ENCODE results near the gene VAPB.
"Not testable (repeated sequence)": the region's sequence is repeated elsewhere in the genome, so short reads cannot be mapped to it uniquely, and the experiment has no call there.

The VAPB gene, protein sequence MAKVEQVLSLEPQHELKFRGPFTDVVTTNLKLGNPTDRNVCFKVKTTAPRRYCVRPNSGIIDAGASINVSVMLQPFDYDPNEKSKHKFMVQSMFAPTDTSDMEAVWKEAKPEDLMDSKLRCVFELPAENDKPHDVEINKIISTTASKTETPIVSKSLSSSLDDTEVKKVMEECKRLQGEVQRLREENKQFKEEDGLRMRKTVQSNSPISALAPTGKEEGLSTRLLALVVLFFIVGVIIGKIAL

DNA sequence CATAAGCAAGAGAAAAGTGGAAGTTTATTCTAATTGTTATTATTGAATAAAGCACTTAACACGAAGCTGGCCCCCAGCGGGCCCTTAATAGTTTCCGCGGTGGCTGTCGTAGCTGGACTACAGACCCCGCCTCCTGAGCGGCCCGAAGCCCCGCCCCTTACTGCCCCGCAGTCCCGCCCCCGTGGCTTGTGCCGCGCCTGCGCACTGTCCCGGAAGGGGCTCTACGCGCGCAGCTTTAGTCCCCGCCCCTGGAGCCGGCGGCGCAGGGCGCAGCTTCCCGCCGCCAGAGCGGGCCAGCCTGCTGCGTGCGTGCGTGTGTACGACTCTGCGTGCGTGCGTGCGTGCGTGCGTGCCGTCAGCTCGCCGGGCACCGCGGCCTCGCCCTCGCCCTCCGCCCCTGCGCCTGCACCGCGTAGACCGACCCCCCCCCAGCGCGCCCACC, at the start of gene VAPB:
TSS of gene VAPB (plus strand) at position 348 of the 442 bp plus-strand sequence. CDS start 231 bp downstream, outside the sequence.
- peak; percentile 96 for DNase-seq

DNA sequence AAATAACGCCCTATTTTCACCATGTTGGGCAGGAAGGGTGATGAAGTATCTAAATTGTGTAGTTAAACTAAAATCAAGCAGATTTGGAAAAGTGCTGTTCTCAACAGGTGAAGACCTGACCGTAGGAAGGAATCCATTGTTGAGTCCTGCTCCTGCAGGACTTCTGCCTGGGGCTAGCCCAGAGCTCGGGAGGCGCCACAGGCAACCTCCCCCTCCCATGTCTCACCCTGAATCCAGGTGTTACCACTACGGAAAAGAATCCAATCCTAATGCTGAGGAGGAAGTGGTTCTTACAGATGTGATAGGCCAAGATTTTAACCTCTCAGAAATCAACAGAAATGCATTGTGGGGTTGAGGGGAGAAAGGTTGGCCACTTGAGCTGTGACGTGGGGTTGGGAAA, 49.3 kb upstream of the VAPB start:
- DNase-seq, result no peak

DNA sequence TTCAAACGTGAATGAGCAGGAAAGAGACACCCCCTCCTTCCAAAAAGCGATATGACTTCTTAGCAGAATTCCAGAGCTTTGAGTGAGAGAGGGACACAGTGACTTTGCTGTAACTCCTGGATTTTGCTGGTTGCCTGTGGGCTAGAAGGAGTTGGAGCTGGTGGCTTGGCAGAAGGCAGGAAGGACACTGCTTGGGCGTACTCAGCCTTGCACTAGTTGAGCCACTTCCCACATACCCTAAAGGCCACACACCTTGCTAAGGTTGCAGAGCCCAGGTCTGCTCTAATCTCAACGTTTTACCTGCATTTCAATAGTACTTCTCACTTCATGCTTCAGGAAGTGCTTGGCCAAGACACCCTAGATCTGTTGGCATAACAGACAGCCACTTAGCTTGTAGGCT, 48.9 kb upstream of the VAPB start:
- DNase-seq, result no peak

DNA sequence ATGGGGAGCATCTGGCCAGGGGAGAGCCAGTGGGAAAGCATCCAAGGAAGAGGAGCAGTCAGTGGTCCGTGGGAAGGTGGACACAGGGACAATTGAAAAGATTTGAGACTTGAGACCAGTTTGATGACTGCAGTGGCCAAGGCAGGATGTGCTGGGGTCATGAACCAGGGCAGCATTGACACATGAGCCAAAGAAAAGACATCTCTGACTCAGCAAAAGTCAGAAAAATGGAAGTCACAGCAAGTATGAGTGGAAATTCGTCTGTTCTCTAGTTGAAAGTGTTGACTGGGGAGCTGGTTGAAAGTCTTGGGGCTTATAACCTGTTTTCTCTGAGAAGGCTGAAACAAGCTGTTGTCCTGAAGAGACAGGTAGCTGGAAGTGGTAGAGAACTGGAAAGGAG, 48.2 kb upstream of the VAPB start:
- no peak for DNase-seq

DNA sequence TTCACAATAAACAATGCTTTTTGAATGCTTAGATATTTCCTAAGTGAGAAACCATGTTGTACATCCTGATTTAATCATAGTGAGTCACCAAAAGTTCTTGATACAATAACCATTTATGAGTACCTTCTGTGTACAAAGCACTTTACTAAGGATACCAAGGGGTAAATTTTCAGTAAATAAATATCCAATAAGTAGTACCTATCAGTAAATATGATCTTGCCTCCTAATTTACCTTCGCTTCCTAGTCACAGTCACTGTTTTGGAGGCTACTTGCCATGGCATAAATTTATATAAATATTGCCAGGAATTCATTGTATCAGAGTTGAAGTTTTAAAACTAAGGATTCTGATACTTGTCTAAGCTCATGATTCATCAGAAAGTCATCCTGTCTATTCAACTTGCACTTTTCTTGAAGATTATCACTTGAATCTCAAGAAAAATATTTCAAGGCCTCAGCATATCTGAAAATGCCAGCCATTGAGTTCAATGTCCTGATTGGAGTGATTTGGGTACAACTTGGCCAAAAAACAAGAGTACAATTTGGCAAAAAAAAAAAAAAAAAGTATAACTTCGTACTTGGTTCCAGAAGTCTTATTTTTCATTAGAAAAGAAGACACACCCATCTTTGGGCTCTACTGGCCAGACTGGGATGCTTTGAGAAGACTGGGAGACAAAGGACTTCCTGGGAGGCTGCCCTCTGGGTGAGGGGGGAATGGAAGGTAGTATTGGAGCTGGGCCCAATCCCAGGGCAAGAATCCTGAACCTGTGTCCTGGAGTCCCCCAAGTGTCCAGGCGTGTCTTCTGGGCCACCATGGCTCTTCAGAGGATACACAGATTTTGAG, 46.7 kb upstream of the VAPB start:
- no peak for DNase-seq

DNA sequence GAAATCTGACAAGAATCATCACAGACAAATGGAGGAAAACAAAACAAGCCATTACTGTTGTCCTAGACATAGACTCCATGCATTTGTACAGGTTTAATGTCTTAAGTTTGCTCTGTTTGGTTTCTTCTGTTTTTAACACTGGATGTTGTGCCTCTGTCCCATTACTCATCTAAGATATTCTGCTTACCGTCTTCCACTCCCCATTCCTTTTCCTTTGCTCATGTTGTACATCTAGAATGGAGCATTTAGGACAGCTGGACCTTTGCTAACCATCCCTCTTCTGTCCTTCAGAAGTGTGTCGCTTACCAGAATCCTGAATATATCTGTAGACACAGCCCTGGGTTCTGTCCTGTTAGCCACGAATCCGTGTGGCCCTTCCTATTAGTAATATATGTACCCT, 44.3 kb upstream of the VAPB start:
- no peak for DNase-seq

DNA sequence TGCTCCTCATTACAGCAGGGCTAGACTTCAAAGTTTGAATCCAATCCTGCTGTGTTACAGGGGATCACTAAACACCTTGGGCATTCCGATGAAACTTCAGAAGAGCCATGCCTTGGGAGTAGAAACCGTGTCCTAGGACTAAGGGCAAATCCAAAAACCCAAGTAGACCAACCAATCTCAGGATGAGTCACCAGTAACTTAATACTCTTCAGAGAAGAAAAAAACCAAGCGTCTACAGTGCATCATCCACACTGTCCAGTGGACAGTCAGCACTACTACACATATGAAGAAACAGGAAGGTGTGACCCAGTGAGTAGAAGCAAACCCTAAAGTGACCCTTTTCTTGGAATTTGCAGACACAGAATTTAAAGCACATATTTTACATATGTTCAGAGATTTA, 39.5 kb upstream of the VAPB start:
- DNase-seq, result no peak

- DNase-seq, result no peak
These were observed 36.6 kb upstream of the VAPB start for GRCh38 chr20:58352468-58352867.

GRCh38 chr20:58359441-58359840, 29.6 kb upstream of the VAPB start:
- no peak for DNase-seq

DNA sequence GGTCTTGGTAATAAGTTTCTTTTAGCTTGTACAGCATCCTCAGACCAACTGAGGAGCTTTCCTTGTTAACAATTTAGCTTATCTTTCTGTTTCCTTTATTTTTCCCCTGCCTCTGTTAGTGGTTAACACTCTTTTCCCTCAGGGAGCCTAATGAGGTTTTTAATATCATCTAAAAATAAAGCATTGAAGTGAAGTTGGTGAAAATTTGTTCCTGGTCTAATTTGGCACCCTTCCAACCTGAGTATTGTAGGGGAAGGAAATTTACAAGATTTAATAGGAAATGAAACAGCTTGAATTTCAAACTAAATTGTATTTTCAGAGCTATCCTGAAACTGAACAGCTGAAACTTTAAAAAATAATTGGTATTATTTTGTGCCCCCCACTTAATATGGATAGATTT, 28.1 kb upstream of the VAPB start:
- DNase-seq, result no peak

DNA sequence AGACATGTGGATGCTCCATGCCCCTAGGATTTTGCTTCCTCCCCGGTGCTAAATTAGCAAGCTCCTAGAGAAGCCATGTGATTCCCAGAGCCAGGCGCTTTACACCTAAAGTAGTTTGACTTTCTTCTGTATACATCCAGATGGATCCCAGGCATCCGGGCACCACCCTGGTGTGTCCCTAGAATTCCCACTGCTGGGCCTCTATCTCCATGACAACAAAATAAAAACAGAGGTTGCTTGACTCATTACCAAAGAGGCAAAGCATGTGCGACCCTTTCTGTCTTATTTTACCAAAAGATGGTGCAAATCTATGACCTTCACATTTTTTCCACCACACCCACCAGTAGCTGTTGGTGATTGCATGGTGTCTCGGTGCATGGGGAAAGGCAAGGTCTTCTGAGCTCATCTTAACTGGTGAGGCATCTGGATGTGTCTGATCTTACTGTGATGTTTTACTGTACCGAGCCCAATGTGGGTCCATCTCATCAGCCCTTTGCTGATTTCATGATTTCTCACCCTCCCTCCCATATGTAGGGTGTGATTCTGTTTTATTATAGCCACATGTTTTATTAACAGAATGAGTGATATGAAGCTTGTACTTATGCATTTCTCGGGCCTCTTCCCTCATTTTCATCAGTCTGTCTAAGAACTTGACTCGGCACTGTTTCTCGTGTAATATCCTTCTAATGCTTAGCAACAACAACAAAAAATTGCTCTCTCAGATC, 27.4 kb upstream of the VAPB start:
- DNase-seq, result no peak

DNA sequence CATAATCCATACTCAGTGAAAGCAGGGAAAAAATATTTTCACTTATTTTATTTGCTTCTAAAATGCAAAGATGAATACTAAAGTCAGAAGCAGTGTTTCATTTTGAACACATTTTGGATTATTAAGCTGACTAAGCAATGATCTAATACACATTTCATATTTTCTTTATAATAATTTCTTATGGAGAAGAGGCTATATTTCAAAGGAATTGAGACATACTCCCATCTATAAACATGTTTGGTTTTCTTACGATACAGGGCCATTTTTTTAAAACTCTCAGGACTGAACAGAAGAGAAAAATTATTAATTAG, 26.9 kb upstream of the VAPB start:
- DNase-seq, result no peak

DNA sequence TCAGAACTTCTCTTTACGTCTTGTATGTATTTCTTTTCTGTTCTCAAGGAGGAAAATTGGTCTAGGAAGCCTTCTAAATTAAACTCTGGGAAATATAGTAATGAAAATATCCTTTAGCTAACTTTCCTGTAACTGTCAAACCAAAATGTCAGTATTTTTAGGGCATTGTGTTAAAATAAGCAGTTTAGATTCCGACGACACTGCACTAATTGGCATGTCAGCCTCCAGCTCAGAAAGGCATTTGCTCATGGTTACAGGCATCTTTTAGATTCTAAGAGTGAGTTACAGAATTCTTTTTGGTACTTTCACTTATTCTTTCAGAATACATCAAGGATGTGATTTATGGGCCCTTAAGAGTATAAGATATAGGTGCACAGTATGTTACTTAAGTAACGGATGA, 26.1 kb upstream of the VAPB start:
- no peak for DNase-seq

GRCh38 chr20:58366866-58367265, 22.2 kb upstream of the VAPB start:
- DNase-seq, result no peak

GRCh38 chr20:58372806-58373205, 16.2 kb upstream of the VAPB start:
- no peak for DNase-seq

GRCh38 chr20:58373296-58373695, 15.7 kb upstream of the VAPB start:
- DNase-seq, result not testable (repeated sequence)

- no peak for DNase-seq
These were observed 14.8 kb upstream of the VAPB start for GRCh38 chr20:58374027-58374850.

- DNase-seq, result no peak
These were observed 13.9 kb upstream of the VAPB start for GRCh38 chr20:58374906-58375758.

- DNase-seq, result no peak
These were observed 13.2 kb upstream of the VAPB start for GRCh38 chr20:58375759-58376352.

DNA sequence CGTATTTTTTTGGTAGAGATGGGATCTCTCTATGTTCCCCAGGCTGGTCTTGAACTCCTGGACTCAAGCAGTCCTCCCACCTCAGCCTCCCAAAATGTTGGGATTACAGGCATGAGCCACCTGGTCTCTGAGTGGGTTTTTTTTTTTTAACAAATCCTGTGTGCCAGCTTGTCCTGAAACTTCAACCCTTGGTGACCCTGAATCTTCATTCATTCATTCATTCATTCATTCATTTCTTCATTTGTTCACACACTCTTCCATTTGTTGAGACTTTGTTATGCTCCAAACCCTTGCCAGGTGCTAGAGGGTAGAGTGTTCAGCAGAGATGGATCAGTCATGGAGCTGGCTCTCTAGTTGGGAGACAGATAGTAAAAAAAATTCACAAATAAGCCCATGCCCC, 12.0 kb upstream of the VAPB start:
- DNase-seq, result no peak

DNA sequence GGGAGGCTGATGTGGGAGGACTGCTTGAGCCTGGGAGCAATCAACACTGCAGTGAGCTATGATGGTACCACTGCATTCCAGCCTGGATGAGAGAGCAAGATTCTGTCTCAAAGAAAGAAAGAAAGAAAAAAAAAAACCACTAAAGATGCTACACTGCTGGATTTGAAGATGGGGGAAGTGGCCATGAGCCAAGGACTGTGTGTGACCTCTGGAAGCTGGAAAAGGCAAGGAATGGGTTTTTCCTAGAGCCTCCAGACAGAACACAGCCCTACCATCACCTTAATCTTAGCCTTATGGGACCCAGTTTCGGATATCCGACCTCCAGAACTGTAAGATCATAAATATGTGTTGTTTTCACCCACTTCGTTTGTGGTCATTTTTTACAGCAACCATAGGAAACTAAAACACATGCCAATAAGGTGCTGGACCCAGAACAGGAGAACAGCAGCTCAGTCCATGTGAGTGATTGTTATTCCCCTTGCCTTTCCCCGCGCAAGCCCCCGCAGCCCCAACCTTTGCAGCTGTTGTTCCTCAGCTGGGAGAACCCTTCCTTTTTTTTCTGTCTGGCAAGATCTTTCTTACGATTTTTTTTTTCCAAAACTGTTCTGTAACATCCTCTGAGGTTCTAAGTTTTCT, 11.1 kb upstream of the VAPB start:
- no peak for DNase-seq
